Measurements from ENCODE around the gene C12orf50. TPM values are rescaled to one million over a fixed set of nuclear protein-coding genes. Genes with fewer than 3 reads are reported as not detected.

C12orf50 gene
- total RNA-seq, 1 donor from 2014 or later: not detected

- Histone ChIP-seq H3K9me3 (replicated peaks) (no peaks in the 10 kb centered on the region), H3K27me3 (ENCODE audit: low read depth) (no peaks in the 10 kb centered on the region), H3K4me3 (no peak overlapping the region), H3K36me3 (peaks cover 31% of the 10 kb centered on the region), H3K4me1 (peaks cover 15% of the 10 kb centered on the region), H3K27ac (replicated peaks) (peak overlapping the region; percentile 71)
- no peak for TF ChIP-seq CTCF (IDR thresholded peaks at IDR 0.05; ENCODE audit: borderline replicate concordance)
- intact Hi-C loops (cut with micrococcal nuclease): no loop called here
- DNase-seq: peak; percentile 42
Measured at GRCh38 chr12:88057994-88058718, 29.0 kb upstream of the C12orf50 start.

- peaks cover 24% of the 10 kb centered on the region for H3K36me3 ChIP-seq
- TF ChIP-seq CTCF (IDR thresholded peaks at IDR 0.05; ENCODE audit: borderline replicate concordance): no peak
- intact Hi-C loops (cut with micrococcal nuclease): no loop called here
- peaks cover 15% of the 10 kb centered on the region for H3K4me1 ChIP-seq
- H3K27ac ChIP-seq (replicated peaks): no peak overlapping the region
- no peak overlapping the region for H3K4me3 ChIP-seq
- H3K9me3 ChIP-seq (replicated peaks): no peaks in the 10 kb centered on the region
- DNase-seq: no peak
- H3K27me3 ChIP-seq (ENCODE audit: low read depth): no peaks in the 10 kb centered on the region
Measured at GRCh38 chr12:88056571-88056970, 27.4 kb upstream of the C12orf50 start.

GRCh38 chr12:88052686-88053085 is 23.5 kb upstream of the C12orf50 start:
- DNase-seq: no peak
- H3K4me3 ChIP-seq: no peak overlapping the region
- H3K4me1 ChIP-seq: peaks cover 10% of the 10 kb centered on the region
- peak; percentile 46 for TF ChIP-seq CTCF (IDR thresholded peaks at IDR 0.05; ENCODE audit: borderline replicate concordance)
- peaks cover 52% of the 10 kb centered on the region for H3K36me3 ChIP-seq
- H3K27me3 ChIP-seq (ENCODE audit: low read depth): no peaks in the 10 kb centered on the region
- no peaks in the 10 kb centered on the region for H3K9me3 ChIP-seq (replicated peaks)
- intact Hi-C loops (cut with micrococcal nuclease): no loop called here
- no peak overlapping the region for H3K27ac ChIP-seq (replicated peaks)

- TF ChIP-seq CTCF (IDR thresholded peaks at IDR 0.05; ENCODE audit: borderline replicate concordance): no peak
- H3K9me3 ChIP-seq (replicated peaks): no peaks in the 10 kb centered on the region
- H3K4me3 ChIP-seq: no peak overlapping the region
- peaks cover 59% of the 10 kb centered on the region for H3K36me3 ChIP-seq
- intact Hi-C loops (cut with micrococcal nuclease): no loop called here
- H3K4me1 ChIP-seq: peaks cover 8% of the 10 kb centered on the region
- no peak for DNase-seq
- H3K27ac ChIP-seq (replicated peaks): no peak overlapping the region
- H3K27me3 ChIP-seq (ENCODE audit: low read depth): no peaks in the 10 kb centered on the region
Measured at GRCh38 chr12:88044035-88044434, 14.8 kb upstream of the C12orf50 start.

- TF ChIP-seq CTCF (IDR thresholded peaks at IDR 0.05; ENCODE audit: borderline replicate concordance): no peak
- Histone ChIP-seq H3K9me3 (replicated peaks) (no peaks in the 10 kb centered on the region), H3K27me3 (ENCODE audit: low read depth) (no peaks in the 10 kb centered on the region), H3K4me3 (no peak overlapping the region), H3K36me3 (no peaks in the 10 kb centered on the region), H3K27ac (replicated peaks) (no peak overlapping the region), H3K4me1 (peaks cover 47% of the 10 kb centered on the region)
- intact Hi-C loops (cut with micrococcal nuclease): no loop called here
- DNase-seq: no peak
Measured at GRCh38 chr12:88037770-88038169, 8.6 kb upstream of the C12orf50 start.
